Activated CD4-positive, alpha-beta T cell treated with anti-CD3 and anti-CD28 coated beads, Interleukin-2, Interleukin-4, amounts not matched to agents 100 ng/mL and 50 ng/mL, durations not matched to agents 16 hours and 8 hours (primary cell): ENCODE results near the gene GNG2.

ENCODE experiments used
- DNase-seq: peaks from one replicate; pipeline ENCODE4 v3.0.0-alpha.2; 2020; ENCODE audit warnings: low spot score

The GNG2 gene

GRCh38 chr14:51860164-51860824 is at the start of gene GNG2:
TSS of gene GNG2 (plus strand) at chr14:51860612. CDS start at chr14:51950679, 90,067 bp downstream.
- peak; percentile 92 for DNase-seq

DNA sequence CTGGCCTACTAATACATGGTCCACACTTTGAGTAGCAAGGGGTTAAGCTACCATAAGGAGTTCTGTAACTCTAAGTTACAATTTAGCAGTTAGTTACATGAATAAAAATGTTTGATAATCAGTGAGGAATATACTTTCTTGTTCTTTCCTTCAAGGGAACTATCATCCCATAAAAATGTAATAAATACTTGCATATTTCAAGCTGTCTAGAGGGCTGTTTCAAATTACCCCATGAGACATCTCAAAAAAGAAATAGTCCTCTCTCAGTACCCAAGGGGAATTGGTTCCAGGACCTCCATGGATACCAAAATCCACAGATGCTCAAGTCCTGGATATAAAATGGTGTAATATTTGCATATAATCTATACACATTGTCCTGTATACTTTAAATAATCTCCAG is 48.7 kb upstream of the GNG2 start:
- DNase-seq: no peak

- DNase-seq: no peak
These were observed 44.4 kb upstream of the GNG2 start for GRCh38 chr14:51816031-51816430.

- no peak for DNase-seq
These were observed 43.1 kb upstream of the GNG2 start for GRCh38 chr14:51817326-51817725.

GRCh38 chr14:51818748-51819380 is 41.5 kb upstream of the GNG2 start:
- DNase-seq: no peak

GRCh38 chr14:51821822-51822221 is 38.6 kb upstream of the GNG2 start:
- no peak for DNase-seq

- DNase-seq: no peak
These were observed 37.9 kb upstream of the GNG2 start for GRCh38 chr14:51822499-51822898.

- DNase-seq: no peak
These were observed 36.7 kb upstream of the GNG2 start for GRCh38 chr14:51823706-51824105.

- DNase-seq: no peak
These were observed 36.2 kb upstream of the GNG2 start for GRCh38 chr14:51824191-51824590.

GRCh38 chr14:51825926-51826325 is 34.5 kb upstream of the GNG2 start:
- no peak for DNase-seq

DNA sequence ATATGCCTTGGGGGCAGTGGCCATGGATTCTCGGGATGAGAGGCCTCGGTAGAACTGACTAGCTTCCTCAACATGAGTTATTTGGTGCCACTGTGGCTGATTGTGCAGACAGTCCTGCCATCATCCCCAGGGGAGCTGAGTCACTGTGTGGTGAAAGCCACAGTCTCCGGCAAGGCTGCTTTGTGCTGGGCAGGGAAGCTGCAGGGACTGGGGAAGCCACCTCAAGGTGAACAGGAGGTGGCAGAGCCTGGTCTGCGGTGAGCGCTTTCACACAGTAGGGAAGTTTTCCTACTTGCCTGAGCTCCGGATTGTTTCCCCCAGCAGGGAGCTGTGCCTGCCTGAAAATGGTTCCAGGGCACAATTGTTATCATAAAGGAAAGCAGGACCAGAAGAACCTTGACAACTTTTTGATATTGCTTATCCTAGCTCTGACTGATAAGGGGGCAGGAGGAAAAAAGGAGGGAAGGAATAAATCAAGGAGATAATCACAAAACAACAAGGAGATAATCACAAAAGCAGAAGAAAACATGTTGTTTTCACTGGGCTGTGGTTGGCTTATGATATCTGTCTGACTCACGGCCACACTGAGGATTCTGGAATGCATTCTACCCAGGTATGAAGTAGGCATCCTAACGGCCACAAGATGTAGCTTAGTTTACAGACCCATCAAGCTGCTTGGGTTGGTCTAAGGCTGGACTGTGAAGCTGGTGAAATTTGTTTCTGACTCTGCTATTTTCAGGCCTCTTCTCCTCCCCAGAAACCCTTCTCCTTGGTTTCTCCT is 32.2 kb upstream of the GNG2 start:
- peak; percentile 84 for DNase-seq

DNA sequence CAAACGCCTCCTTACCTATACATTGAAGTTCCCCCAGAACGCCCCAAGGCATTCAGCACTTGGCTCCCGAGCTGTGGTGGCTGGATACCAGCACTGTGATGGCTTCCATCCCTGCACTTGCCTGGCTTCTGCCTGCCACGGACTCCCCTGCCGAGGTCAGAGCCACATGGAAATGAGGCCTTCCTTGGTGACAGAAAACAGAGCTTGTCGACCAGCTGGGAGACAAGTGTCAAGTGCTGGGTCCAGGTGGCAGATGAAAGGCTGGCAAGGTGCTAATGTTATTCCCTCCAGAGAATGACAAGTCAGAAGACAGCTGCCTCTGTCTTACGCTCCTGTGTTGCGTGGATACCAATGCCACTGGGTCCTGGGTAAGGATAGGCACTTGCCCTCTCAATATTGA is 26.2 kb upstream of the GNG2 start:
- no peak for DNase-seq

DNA sequence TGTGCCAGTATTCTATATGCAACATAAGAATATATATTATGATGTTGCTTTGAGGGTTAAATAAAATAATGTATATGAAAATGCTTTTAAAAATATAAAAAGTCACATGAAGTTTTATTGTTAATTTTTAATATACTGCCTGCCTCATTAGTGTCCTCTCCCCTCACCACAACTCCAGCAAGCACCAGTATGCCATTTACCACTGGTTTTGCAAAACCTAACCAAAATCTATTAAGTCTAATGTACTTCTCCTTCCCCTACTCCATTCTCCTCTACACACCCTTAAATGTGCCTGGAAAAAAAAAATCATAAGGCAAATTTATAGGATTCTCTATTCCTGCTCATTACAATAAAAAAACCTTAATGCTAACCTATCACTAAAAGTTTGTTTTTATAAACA is 24.0 kb upstream of the GNG2 start:
- DNase-seq: no peak

DNA sequence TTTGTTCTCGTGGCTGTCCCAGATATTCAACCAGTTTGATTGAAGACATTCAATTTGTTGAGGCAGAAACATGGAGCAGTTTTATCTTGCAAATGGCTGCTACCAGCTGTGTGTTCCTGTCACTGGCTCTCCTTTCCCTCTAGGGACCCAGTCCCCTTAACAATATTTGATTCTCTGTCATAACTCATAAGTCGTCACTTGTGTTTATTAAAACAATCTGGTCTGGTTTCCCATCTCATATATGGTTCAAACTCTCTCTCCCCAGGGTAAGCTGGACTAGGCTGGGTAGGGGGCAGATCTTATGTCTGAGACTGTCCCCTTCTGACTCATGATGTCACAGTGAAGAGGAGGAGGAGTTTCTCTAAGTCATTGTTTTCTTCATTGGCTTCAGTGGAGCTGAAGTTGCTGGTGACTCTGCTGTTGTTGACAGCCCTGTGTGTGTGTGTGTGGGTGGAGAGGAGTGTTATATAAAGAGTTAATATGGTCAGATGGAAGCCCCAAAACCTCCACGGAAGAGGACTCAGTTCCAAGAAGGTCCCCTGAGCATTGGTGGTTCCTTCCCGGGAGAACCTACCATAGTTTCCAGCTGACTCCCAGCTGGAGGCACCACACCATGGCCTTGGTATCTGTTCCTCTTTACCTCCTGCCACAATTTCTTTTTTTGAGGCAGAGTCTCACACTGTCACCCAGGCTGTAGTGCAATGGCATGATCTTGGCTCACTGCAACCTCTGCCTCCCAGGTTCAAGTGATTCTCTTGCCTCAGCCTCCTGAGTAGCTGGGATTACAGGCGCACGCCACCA is 16.1 kb upstream of the GNG2 start:
- DNase-seq: no peak

DNA sequence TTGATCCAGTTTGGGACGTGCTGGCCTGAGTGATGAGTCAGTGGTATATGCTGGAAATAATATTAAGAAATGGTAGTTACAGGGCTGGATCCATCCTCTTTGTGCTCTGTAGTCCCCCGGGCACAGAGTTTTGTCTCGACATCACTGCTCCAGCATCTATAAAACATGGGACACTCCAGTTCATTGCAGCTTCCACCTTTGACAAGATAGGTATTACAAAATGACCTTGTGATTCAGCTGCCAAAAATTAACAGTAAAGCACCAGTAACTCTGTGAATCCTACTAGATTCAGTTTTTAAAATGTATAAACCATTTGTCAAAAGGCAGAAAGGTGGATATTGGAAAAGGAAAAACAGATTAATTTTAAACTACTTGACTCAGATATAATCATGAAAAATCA is 14.6 kb upstream of the GNG2 start:
- no peak for DNase-seq

GRCh38 chr14:51846631-51847488 is 13.6 kb upstream of the GNG2 start:
- DNase-seq: peak; percentile 96

DNA sequence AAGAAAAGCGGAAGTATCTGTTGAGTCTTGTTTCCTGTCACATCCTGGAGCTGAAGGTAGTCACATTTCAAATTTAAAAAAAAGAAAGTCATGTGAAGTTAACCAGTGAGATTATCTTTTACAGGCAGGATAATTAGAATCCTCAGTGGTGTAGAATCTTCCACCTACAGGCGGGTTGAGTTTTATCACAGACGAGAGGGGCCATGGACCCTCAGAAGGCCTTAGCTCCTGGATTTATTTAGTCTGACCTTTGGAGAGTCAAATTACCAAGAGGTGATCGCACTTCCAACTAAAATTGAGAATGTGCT is 13.0 kb upstream of the GNG2 start:
- no peak for DNase-seq

- no peak for DNase-seq
These were observed 12.3 kb upstream of the GNG2 start for GRCh38 chr14:51848120-51848519.

- DNase-seq: peak; percentile 92
These were observed 11.3 kb upstream of the GNG2 start for GRCh38 chr14:51849097-51849496.

- DNase-seq: no peak
These were observed 9.8 kb upstream of the GNG2 start for GRCh38 chr14:51850651-51851050.

GRCh38 chr14:51852541-51852940 is 7.9 kb upstream of the GNG2 start:
- DNase-seq: no peak

DNA sequence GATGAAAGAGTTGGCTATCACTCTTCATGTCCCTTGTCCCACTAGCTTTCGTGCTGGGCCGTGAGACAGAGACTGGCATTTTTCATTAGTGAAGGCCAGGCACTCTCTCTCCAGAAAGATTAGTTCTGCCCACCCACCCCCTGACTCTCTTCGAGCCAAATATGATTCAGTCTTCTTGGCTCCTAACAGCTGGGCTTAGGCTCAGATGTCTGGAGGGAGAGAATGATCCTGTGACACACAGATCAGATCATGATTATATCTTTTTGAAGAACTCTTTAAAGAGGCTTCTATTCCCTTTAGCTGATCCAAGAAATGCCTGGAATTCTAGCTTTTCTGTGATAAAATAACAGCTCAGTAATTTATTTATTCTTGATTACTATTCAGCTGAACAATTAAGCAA is 5.2 kb upstream of the GNG2 start:
- no peak for DNase-seq
